Measurements from ENCODE around the gene TAS2R4.
"Not testable (repeated sequence)": the region's sequence is repeated elsewhere in the genome, so short reads cannot be mapped to it uniquely, and the experiment has no call there.

Gene TAS2R4

GRCh38 chr7:141822432-141822831 lies 46.0 kb downstream of the TAS2R4 start:
- in situ Hi-C loops (cut with MboI; ENCODE audit: low sequenced_read_pairs) = not testable (repeated sequence)

All from HL-60/S4 (cell line).